ENCODE results near the gene DAG1. TPM values are rescaled to one million over a fixed set of nuclear protein-coding genes. Genes with fewer than 3 reads are reported as not detected.

The DAG1 gene
- total RNA-seq, 1 donor, result 88.5 TPM

GRCh38 chr3:49570028-49570654 is 100.1 kb downstream of the DAG1 start:
- no peak for TF ChIP-seq CTCF (IDR thresholded peaks at IDR 0.05; ENCODE audit: insufficient read depth, low read depth, low read length)
- H3K4me3 ChIP-seq (ENCODE audit: low read depth, low read length), result no peak overlapping the region
- DNase-seq (ENCODE audit: low read depth), result no peak

GRCh38 chr3:49582177-49582576 is 112.1 kb downstream of the DAG1 start:
- no peak for DNase-seq (ENCODE audit: low read depth)
- no peak for TF ChIP-seq CTCF (IDR thresholded peaks at IDR 0.05; ENCODE audit: insufficient read depth, low read depth, low read length)
- no peak overlapping the region for H3K4me3 ChIP-seq (ENCODE audit: low read depth, low read length)

Small RNA genes lying within 50 kb of the gene (small RNA-seq; reads per million reads assigned to genes)
- not detected for gene RNA5SP130

Other genes starting within 250 kb of the DAG1 start
- gene C3orf62, start 193.0 kb upstream of the DAG1 start, total RNA-seq, result 1.3 and 2.3 TPM in 2 replicates
- 21.6 and 23.3 TPM in 2 replicates for gene USP4, start 130.2 kb upstream of the DAG1 start, total RNA-seq
- gene GPX1, start 111.9 kb upstream of the DAG1 start, total RNA-seq, result 198 and 272 TPM in 2 replicates
- 626 and 717 TPM in 2 replicates for gene RHOA, start 58.3 kb upstream of the DAG1 start, total RNA-seq
- gene TCTA, start 57.8 kb upstream of the DAG1 start, total RNA-seq, result 22.2 and 27.2 TPM in 2 replicates
- 1.3 and 1.7 TPM in 2 replicates for gene AMT, start 47.8 kb upstream of the DAG1 start, total RNA-seq
- gene NICN1, start 40.9 kb upstream of the DAG1 start, total RNA-seq, result 3.9 and 4.7 TPM in 2 replicates
- gene BSN, start 84.2 kb downstream of the DAG1 start, total RNA-seq, result under 0.01 TPM in 2 replicates
- 104 and 109 TPM in 2 replicates for gene APEH, start 204.1 kb downstream of the DAG1 start, total RNA-seq
- 1.7 and 5.2 TPM in 2 replicates for gene MST1, start 219.2 kb downstream of the DAG1 start, total RNA-seq
- gene RNF123, start 219.3 kb downstream of the DAG1 start, total RNA-seq, result 25.8 and 31.5 TPM in 2 replicates
- 0.43 and 1.6 TPM in 2 replicates for gene AMIGO3, start 249.4 kb downstream of the DAG1 start, total RNA-seq

Measured in fibroblast of villous mesenchyme (primary cell).